ENCODE measurements around the gene CTNNA1.

CTNNA1 gene

GRCh38 chr5:138926257-138926656, 173.0 kb downstream of the CTNNA1 start:
- no peak overlapping the region for H3K4me3 ChIP-seq (ENCODE audit: low read depth, low read length)
- no peak for DNase-seq (ENCODE audit: low read depth)
- TF ChIP-seq MYC (IDR thresholded peaks at IDR 0.05; ENCODE audit: low read depth, low read length) (no peak), MAX (IDR thresholded peaks at IDR 0.05; ENCODE audit: low read depth, low read length) (no peak), CTCF (IDR thresholded peaks at IDR 0.05; ENCODE audit: low read depth, low read length) (no peak), POLR2A (IDR thresholded peaks at IDR 0.05; ENCODE audit: extremely low read depth, insufficient read length) (no peak)

- H3K4me3 ChIP-seq (ENCODE audit: low read depth, low read length) = no peak overlapping the region
- no peak for DNase-seq (ENCODE audit: low read depth)
- TF ChIP-seq CTCF (IDR thresholded peaks at IDR 0.05; ENCODE audit: low read depth, low read length) (no peak), MAX (IDR thresholded peaks at IDR 0.05; ENCODE audit: low read depth, low read length) (no peak), POLR2A (IDR thresholded peaks at IDR 0.05; ENCODE audit: extremely low read depth, insufficient read length) (no peak), MYC (IDR thresholded peaks at IDR 0.05; ENCODE audit: low read depth, low read length) (no peak)
These were observed 173.6 kb downstream of the CTNNA1 start for GRCh38 chr5:138926688-138927448.

GRCh38 chr5:138927544-138927943, 174.3 kb downstream of the CTNNA1 start:
- DNase-seq (ENCODE audit: low read depth) = no peak
- H3K4me3 ChIP-seq (ENCODE audit: low read depth, low read length) = no peak overlapping the region
- TF ChIP-seq POLR2A (IDR thresholded peaks at IDR 0.05; ENCODE audit: extremely low read depth, insufficient read length) (no peak), MYC (IDR thresholded peaks at IDR 0.05; ENCODE audit: low read depth, low read length) (no peak), MAX (IDR thresholded peaks at IDR 0.05; ENCODE audit: low read depth, low read length) (no peak), CTCF (IDR thresholded peaks at IDR 0.05; ENCODE audit: low read depth, low read length) (no peak)

- no peak for TF ChIP-seq POLR2A (IDR thresholded peaks at IDR 0.05; ENCODE audit: extremely low read depth, insufficient read length)
- TF ChIP-seq MAX (IDR thresholded peaks at IDR 0.05; ENCODE audit: low read depth, low read length) = no peak
- TF ChIP-seq MYC (IDR thresholded peaks at IDR 0.05; ENCODE audit: low read depth, low read length) = no peak
- TF ChIP-seq CTCF (IDR thresholded peaks at IDR 0.05; ENCODE audit: low read depth, low read length) = no peak
- no peak for DNase-seq (ENCODE audit: low read depth)
- H3K4me3 ChIP-seq (ENCODE audit: low read depth, low read length) = no peak overlapping the region
These were observed 174.8 kb downstream of the CTNNA1 start for GRCh38 chr5:138927979-138928378.

GRCh38 chr5:138929571-138929955, 176.3 kb downstream of the CTNNA1 start:
- no peak for DNase-seq (ENCODE audit: low read depth)
- no peak for TF ChIP-seq CTCF (IDR thresholded peaks at IDR 0.05; ENCODE audit: low read depth, low read length)
- no peak for TF ChIP-seq MAX (IDR thresholded peaks at IDR 0.05; ENCODE audit: low read depth, low read length)
- TF ChIP-seq POLR2A (IDR thresholded peaks at IDR 0.05; ENCODE audit: extremely low read depth, insufficient read length) = no peak
- TF ChIP-seq MYC (IDR thresholded peaks at IDR 0.05; ENCODE audit: low read depth, low read length) = no peak
- no peak overlapping the region for H3K4me3 ChIP-seq (ENCODE audit: low read depth, low read length)

All from NB4 (cell line).